GM13976 (cell line): Measurements from ENCODE around the gene CREG2.
"Not testable (repeated sequence)": the region's sequence is repeated elsewhere in the genome, so short reads cannot be mapped to it uniquely, and the experiment has no call there.

Experiments
- DNase-seq: peaks from one replicate; pipeline ENCODE4 v3.0.0; 2012; ENCODE audit warnings: low spot score
- in situ Hi-C: fragments of 300-500 bp; cut with MboI; formaldehyde crosslinking; loops from one replicate; pipeline ENCODE4 v1.12.0; 2022; ENCODE audit warnings: low sequenced_read_pairs, mixed read lengths, inconsistent platforms; ENCODE audit not compliant: unreplicated experiment
- TF ChIP-seq, protein P1 (sequence below): IDR thresholded peaks from 2 replicates; pipeline ENCODE4 v1.5.1; 2012; ENCODE audit warnings: borderline replicate concordance, mild to moderate bottlenecking; ENCODE audit not compliant: insufficient read depth; ENCODE audit errors: extremely low read depth, missing control alignments, control extremely low read depth

CREG2 gene

DNA sequence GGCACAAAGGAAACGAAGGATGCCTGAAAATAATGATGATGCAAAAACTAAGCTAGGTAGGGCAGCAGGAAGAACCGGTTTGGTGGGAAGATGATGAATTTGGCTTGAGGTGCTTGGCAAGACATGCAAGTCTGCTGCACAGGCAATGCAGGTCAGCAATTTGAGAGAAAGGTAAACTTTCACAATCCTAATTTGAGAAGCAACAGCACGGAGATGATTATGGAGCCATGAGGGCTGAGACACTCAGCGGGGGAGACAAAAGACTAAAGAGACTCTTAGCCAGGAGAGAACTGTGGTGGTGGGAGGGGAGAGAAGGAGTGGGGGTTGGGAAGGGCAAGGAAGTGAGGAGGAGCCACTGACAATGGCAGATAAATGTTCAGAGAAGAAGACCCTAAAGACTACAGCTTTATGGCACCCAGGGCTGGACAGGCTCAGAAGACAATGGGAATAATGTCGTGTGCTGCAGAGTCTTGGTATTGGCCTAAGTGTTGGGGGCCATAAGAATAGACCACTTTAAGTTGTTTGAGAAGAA lies 59.4 kb downstream of the CREG2 start:
- no peak for DNase-seq
- in situ Hi-C loops = no loop called here
- TF ChIP-seq, protein P1, sequence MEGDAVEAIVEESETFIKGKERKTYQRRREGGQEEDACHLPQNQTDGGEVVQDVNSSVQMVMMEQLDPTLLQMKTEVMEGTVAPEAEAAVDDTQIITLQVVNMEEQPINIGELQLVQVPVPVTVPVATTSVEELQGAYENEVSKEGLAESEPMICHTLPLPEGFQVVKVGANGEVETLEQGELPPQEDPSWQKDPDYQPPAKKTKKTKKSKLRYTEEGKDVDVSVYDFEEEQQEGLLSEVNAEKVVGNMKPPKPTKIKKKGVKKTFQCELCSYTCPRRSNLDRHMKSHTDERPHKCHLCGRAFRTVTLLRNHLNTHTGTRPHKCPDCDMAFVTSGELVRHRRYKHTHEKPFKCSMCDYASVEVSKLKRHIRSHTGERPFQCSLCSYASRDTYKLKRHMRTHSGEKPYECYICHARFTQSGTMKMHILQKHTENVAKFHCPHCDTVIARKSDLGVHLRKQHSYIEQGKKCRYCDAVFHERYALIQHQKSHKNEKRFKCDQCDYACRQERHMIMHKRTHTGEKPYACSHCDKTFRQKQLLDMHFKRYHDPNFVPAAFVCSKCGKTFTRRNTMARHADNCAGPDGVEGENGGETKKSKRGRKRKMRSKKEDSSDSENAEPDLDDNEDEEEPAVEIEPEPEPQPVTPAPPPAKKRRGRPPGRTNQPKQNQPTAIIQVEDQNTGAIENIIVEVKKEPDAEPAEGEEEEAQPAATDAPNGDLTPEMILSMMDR = no peak

DNA sequence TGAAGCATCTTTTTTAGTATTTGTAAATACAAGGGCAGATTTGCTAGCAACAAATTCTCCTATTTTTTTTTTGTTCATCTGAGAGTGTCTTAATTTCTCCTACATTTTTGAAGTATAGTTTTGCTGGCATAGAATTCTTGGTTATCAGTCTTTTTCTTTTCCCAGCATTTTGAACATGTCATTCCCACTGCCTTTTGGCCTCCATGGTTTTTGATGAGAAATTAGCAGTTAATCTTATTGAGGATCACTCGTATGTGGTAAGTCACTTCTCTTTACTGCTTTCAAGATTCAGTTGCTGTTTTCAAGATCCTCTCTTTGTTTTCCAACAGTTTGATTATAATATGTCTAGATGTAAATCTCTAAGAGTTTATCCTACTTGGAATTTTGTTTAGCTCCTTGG lies 61.9 kb downstream of the CREG2 start:
- TF ChIP-seq, protein P1 = no peak
- no peak for DNase-seq
- in situ Hi-C loops = no loop called here

DNA sequence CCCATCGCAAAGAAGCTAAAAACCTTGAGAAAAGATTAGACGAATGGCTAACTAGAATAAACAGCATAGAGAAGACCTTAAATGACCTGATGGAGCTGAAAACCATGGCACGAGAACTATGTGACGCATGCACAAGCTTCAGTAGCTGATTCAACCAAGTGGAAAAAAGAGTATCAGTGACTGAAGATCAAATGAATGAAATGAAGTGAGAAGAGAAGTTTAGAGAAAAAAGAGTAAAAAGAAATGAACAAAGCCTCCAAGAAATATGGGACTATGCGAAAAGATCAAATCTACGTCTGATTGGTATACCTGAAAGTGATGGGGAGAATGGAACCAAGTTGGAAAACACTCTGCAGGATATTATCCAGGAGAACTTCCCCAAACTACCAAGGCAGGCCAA lies 70.7 kb downstream of the CREG2 start:
- in situ Hi-C loops, DNase-seq: not testable (repeated sequence)

DNA sequence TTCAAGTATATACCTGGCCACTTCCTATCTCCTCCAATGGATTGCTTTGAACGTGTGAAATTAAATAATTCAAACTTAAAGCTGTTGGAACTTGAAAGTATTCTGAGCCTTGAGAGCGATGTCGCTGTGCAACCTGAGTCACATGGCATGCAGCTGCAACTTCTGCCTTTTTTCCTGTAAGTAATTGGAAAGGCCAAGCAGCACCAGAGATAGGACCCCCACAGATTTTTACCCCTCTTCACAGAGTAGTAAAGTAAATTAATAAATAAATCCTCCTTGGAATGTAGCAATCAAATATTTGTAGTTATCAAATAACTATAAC lies 75.6 kb downstream of the CREG2 start:
- in situ Hi-C loops = no loop called here
- TF ChIP-seq, protein P1 = no peak
- no peak for DNase-seq

DNA sequence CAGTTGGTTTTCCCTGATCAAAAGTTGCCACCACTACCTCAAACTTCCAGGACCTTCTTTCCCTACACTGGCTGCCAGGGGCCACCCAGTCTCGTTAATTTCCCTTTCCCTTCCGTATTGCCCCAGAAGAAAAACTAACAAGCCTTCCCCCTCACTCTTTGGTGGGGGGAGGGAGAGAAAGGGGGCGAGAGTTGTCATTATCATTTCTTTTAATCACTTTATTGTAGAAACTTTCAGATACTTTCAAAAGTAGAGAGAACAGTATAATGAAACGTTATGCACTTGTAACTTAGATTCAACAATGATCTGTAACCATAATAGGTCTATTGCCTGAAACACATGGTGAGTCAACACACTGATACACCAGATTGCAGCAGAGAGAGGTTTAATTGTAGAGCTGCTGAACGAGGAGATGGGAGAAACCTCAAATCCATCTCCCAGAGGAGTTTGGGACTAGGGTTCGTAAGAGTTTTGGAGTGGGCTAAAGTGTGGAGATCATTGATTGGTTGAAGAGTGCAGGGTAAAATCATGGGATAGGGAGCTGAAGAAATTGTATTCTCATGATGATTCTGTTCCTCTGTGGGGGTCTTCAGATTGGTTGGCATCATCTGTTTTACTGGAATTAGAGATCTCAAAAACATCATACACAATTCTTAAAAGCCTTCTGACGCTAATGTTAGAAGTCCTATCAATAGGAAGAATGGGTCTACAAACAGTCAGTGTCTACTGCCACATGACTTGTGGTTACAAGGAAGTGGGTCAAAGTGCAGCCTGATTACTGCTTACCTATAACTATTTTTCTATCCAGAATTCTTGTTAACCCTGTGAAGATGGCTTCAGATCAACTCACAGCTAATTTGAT lies 76.2 kb downstream of the CREG2 start:
- TF ChIP-seq, protein P1 = no peak
- no peak for DNase-seq
- in situ Hi-C loops = no loop called here

DNA sequence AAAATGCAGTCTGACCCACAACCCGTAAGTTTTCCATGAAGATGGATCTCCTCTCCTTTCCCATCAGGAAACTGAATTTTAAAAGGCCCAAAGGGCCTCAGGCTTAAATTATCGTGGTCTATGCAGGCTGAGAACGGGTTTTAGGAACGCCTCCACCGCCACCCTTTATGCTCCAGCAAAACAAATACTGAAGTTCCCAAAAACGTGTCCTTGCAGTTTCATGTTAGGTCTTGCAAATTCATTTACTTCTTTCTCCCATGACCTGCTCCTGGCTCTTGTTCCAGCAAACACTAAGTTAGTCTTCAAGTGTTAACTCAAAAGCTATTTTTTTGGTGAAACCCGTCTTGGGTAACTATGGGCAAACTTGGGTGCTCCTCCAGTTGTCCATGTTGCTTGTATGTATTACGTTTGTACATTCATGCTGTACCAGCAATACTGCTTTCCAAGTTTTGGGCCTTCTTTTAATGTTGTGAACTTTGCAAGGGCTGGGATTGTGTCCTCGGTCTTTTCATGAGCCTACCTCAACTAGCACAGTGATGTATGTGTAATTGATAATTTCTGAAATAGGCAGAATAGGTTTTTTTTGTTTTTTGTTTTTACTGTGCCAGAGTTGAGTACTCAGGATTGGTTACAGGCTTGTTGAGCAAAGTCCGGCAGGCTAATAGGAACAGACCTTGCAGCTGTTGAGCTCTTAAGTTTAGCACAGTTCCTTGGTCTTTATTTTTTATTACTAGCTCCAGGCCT lies 77.0 kb downstream of the CREG2 start:
- in situ Hi-C loops = no loop called here
- TF ChIP-seq, protein P1 = no peak
- no peak for DNase-seq

DNA sequence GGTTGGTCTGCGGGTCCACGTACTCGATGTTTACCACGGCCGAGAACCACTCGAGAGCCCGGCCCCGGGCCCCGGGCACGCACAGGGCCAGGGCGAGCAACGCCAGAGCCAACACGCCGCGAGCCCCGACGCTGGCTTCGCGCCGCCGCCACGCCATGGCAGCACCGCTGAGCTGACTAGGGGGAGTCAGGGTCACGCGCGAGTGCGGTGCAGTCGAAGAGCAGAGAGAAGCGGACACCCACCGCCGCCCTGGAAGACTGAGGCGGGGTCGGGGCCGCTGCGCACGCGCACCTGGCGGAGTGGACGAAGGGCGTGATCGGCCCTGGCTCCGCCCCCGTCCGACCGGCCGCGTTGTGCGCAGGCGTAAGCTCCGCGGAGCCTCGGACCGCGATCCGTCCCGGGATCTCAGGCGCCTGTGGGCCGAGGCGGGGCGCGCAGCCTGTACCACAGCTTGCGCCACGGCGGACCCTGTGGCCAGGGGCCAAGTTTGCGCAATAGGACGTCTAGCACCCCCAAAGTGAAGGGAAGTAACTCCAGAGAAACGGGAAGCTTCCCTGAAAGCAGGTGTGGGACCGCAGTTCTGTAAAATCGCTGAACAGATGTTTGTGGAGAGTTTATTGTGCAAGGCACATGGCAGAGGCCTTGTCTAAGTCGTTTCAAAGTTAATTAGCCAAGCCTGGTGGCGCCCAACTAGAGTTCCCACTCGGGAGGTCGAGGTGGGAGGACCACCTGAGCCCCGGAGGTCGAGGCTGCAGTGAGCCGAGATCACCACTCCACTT lies 78.7 kb downstream of the CREG2 start, which contains the start of gene RNF149:
Gene RNF149, minus strand, starts transcription at position 270 of the 779 bp plus-strand sequence. Its CDS starts 113 bp downstream, at position 157.
- DNase-seq = peak; percentile 99
- in situ Hi-C loops = no loop called here
- TF ChIP-seq, protein P1 = no peak
